ACC112 (cell line): ENCODE results near the gene SBF1.
"Not testable (repeated sequence)": the region's sequence is repeated elsewhere in the genome, so short reads cannot be mapped to it uniquely, and the experiment has no call there.

Source experiments
- H2AFZ ChIP-seq: fragments of 200-600 bp; sonication (generic); one replicate; pipeline ENCODE4 v1.6.0; 2017; ENCODE audit warnings: antibody characterized with exemption, low read length; ENCODE audit not compliant: unreplicated experiment
- H3K27ac ChIP-seq: fragments of 200-600 bp; sonication (generic); 2 replicates; pipeline ENCODE4 v1.5.1; 2014; ENCODE audit warnings: low read depth, mild to moderate bottlenecking, antibody characterized with exemption, low read length, moderate library complexity
- H3K27me3 ChIP-seq: fragments of 200-600 bp; sonication (generic); 2 replicates; pipeline ENCODE4 v1.6.1; 2014; ENCODE audit warnings: mild to moderate bottlenecking, antibody characterized with exemption, low read length, moderate library complexity, mixed read lengths; ENCODE audit not compliant: insufficient read depth
- H3K36me3 ChIP-seq: fragments of 200-600 bp; sonication (generic); 2 replicates; pipeline ENCODE4 v1.6.1; 2016; ENCODE audit warnings: mild to moderate bottlenecking, antibody characterized with exemption, low read length, moderate library complexity, mixed read lengths; ENCODE audit not compliant: insufficient read depth
- H3K4me1 ChIP-seq: fragments of 200-600 bp; sonication (generic); one replicate; pipeline ENCODE4 v1.6.1; 2016; ENCODE audit warnings: low read length, mixed read lengths; ENCODE audit not compliant: insufficient read depth, unreplicated experiment, control insufficient read depth
- H3K4me3 ChIP-seq: fragments of 200-600 bp; sonication (generic); 2 replicates; pipeline ENCODE4 v1.5.1; 2014; ENCODE audit warnings: mild to moderate bottlenecking, low read depth, low read length
- H3K79me2 ChIP-seq: fragments of 200-600 bp; sonication (generic); one replicate; pipeline ENCODE4 v1.6.0; 2016; ENCODE audit warnings: low read length; ENCODE audit not compliant: control insufficient read depth, unreplicated experiment, insufficient read depth

Gene SBF1

GRCh38 chr22:50432877-50433510 lies 41.8 kb downstream of the SBF1 start:
- not testable (repeated sequence) for H3K79me2 ChIP-seq, H3K27ac ChIP-seq, H3K4me3 ChIP-seq, H2AFZ ChIP-seq, H3K27me3 ChIP-seq, H3K36me3 ChIP-seq, H3K4me1 ChIP-seq

GRCh38 chr22:50432131-50432876 lies 42.5 kb downstream of the SBF1 start:
- Histone ChIP-seq H3K27me3 (no peaks in the 10 kb centered on the region), H3K36me3 (no peaks in the 10 kb centered on the region), H3K4me3 (no peak overlapping the region), H3K4me1 (no peaks in the 10 kb centered on the region), H3K27ac (no peak overlapping the region), H3K79me2 (no peaks in the 10 kb centered on the region), H2AFZ (no peak overlapping the region)

GRCh38 chr22:50425179-50425916 lies 49.5 kb downstream of the SBF1 start:
- no peak overlapping the region for H3K27ac ChIP-seq
- H3K27me3 ChIP-seq = no peaks in the 10 kb centered on the region
- H3K4me3 ChIP-seq = no peak overlapping the region
- H3K36me3 ChIP-seq = peaks cover 4% of the 10 kb centered on the region; the same call in 1 of the 2 replicates
- no peaks in the 10 kb centered on the region for H3K79me2 ChIP-seq
- H3K4me1 ChIP-seq = no peaks in the 10 kb centered on the region
- no peak overlapping the region for H2AFZ ChIP-seq

- Histone ChIP-seq H3K27me3 (no peaks in the 10 kb centered on the region), H3K36me3 (peaks cover 4% of the 10 kb centered on the region; the same call in 1 of the 2 replicates), H3K4me3 (no peak overlapping the region), H3K27ac (no peak overlapping the region), H3K4me1 (no peaks in the 10 kb centered on the region), H3K79me2 (no peaks in the 10 kb centered on the region), H2AFZ (no peak overlapping the region)
These were observed 50.9 kb downstream of the SBF1 start for GRCh38 chr22:50423956-50424355.

- Histone ChIP-seq H3K27ac (no peak overlapping the region), H3K79me2 (no peaks in the 10 kb centered on the region), H2AFZ (no peak overlapping the region), H3K4me1 (no peaks in the 10 kb centered on the region), H3K27me3 (no peaks in the 10 kb centered on the region), H3K36me3 (peaks cover 4% of the 10 kb centered on the region; the same call in 1 of the 2 replicates), H3K4me3 (no peak overlapping the region)
These were observed 51.6 kb downstream of the SBF1 start for GRCh38 chr22:50422961-50423815.

GRCh38 chr22:50422046-50422445 lies 52.8 kb downstream of the SBF1 start:
- Histone ChIP-seq H3K4me1 (no peaks in the 10 kb centered on the region), H3K4me3 (no peak overlapping the region), H3K36me3 (peaks cover 4% of the 10 kb centered on the region; the same call in 1 of the 2 replicates), H3K79me2 (no peaks in the 10 kb centered on the region), H3K27me3 (no peaks in the 10 kb centered on the region), H2AFZ (no peak overlapping the region), H3K27ac (no peak overlapping the region)

GRCh38 chr22:50420581-50420980 lies 54.3 kb downstream of the SBF1 start:
- peaks cover 4% of the 10 kb centered on the region; the same call in 1 of the 2 replicates for H3K36me3 ChIP-seq
- H2AFZ ChIP-seq = no peak overlapping the region
- H3K4me3 ChIP-seq = no peak overlapping the region
- no peaks in the 10 kb centered on the region for H3K4me1 ChIP-seq
- no peak overlapping the region for H3K27ac ChIP-seq
- H3K27me3 ChIP-seq = no peaks in the 10 kb centered on the region
- no peaks in the 10 kb centered on the region for H3K79me2 ChIP-seq

- Histone ChIP-seq H3K79me2 (no peaks in the 10 kb centered on the region), H3K36me3 (peaks cover 2% of the 10 kb centered on the region; the same call in 1 of the 2 replicates), H3K4me1 (no peaks in the 10 kb centered on the region), H3K27me3 (no peaks in the 10 kb centered on the region), H3K4me3 (no peak overlapping the region), H2AFZ (no peak overlapping the region), H3K27ac (no peak overlapping the region)
These were observed 54.8 kb downstream of the SBF1 start for GRCh38 chr22:50420015-50420414.

GRCh38 chr22:50419116-50419515 lies 55.7 kb downstream of the SBF1 start:
- H3K4me1 ChIP-seq = no peaks in the 10 kb centered on the region
- no peaks in the 10 kb centered on the region; the same call in 1 of the 2 replicates for H3K36me3 ChIP-seq
- H3K27ac ChIP-seq = no peak overlapping the region
- H3K79me2 ChIP-seq = no peaks in the 10 kb centered on the region
- no peak overlapping the region for H3K4me3 ChIP-seq
- no peak overlapping the region for H2AFZ ChIP-seq
- no peaks in the 10 kb centered on the region for H3K27me3 ChIP-seq

- Histone ChIP-seq H3K27me3 (no peaks in the 10 kb centered on the region), H3K79me2 (no peaks in the 10 kb centered on the region), H2AFZ (no peak overlapping the region), H3K27ac (no peak overlapping the region), H3K4me3 (no peak overlapping the region), H3K4me1 (no peaks in the 10 kb centered on the region), H3K36me3 (no peaks in the 10 kb centered on the region; the same call in 1 of the 2 replicates)
These were observed 56.2 kb downstream of the SBF1 start for GRCh38 chr22:50418624-50419023.
